H9 (cell line): Measurements from ENCODE around the gene TMPRSS5. TPM values are rescaled to one million over a fixed set of nuclear protein-coding genes. Genes with fewer than 3 reads are reported as not detected.

Source experiments
- DNase-seq: peaks from one replicate; pipeline ENCODE4 v3.0.0-alpha.2; 2017
- H2AFZ ChIP-seq: one replicate; pipeline ENCODE4 v1.6.1; 2013; ENCODE audit warnings: mild to moderate bottlenecking, low read length, control low read depth, moderate library complexity
- H2AK5ac ChIP-seq: 2 replicates; pipeline ENCODE4 v1.6.1; 2013; ENCODE audit warnings: low read length, control low read depth, mixed read lengths; ENCODE audit not compliant: insufficient read length
- H2BK120ac ChIP-seq: one replicate; pipeline ENCODE4 v1.6.1; 2013; ENCODE audit warnings: low read depth, mild to moderate bottlenecking, low read length, control low read depth, inconsistent platforms; ENCODE audit not compliant: poor library complexity, severe bottlenecking
- H2BK12ac ChIP-seq: 2 replicates; pipeline ENCODE4 v1.6.1; 2013; ENCODE audit warnings: low read length, control low read depth, mixed read lengths, low read depth; ENCODE audit not compliant: insufficient read length
- H2BK15ac ChIP-seq: 2 replicates; pipeline ENCODE4 v1.6.1; 2013; ENCODE audit warnings: low read depth, low read length, control low read depth
- H2BK20ac ChIP-seq: one replicate; pipeline ENCODE4 v1.6.1; 2013; ENCODE audit warnings: low read depth, mild to moderate bottlenecking, low read length, control low read depth, inconsistent platforms; ENCODE audit not compliant: poor library complexity, severe bottlenecking
- H2BK5ac ChIP-seq: 2 replicates; pipeline ENCODE4 v1.6.1; 2013; ENCODE audit warnings: low read length, control low read depth, mixed read lengths; ENCODE audit not compliant: insufficient read length
- H3K14ac ChIP-seq: 2 replicates; pipeline ENCODE4 v1.6.1; 2013; ENCODE audit warnings: low read length, control low read depth; ENCODE audit not compliant: insufficient read depth
- H3K18ac ChIP-seq: 2 replicates; pipeline ENCODE4 v1.6.1; 2013; ENCODE audit warnings: low read depth, mild to moderate bottlenecking, mixed read lengths, low read length, control low read depth; ENCODE audit not compliant: insufficient read length
- H3K23ac ChIP-seq: 2 replicates; pipeline ENCODE4 v1.6.1; 2013; ENCODE audit warnings: low read length, control low read depth, mixed read lengths, low read depth; ENCODE audit not compliant: insufficient read length
- H3K23me2 ChIP-seq: 2 replicates; pipeline ENCODE4 v1.6.1; 2013; ENCODE audit warnings: low read depth, mild to moderate bottlenecking, mixed read lengths, low read length, control low read depth; ENCODE audit not compliant: insufficient read length, poor library complexity, severe bottlenecking
- H3K27ac ChIP-seq: 2 replicates; pipeline ENCODE4 v1.5.1; 2013; ENCODE audit warnings: low read length, control low read depth, mixed read lengths, low read depth; ENCODE audit not compliant: insufficient read length
- H3K27me3 ChIP-seq: 2 replicates; pipeline ENCODE4 v1.6.1; 2013; ENCODE audit warnings: low read length, control low read depth, inconsistent platforms; ENCODE audit not compliant: insufficient read depth
- H3K4ac ChIP-seq: 2 replicates; pipeline ENCODE4 v1.6.1; 2013; ENCODE audit warnings: low read depth, mild to moderate bottlenecking, control low read depth, inconsistent platforms, low read length, moderate library complexity
- H3K4me1 ChIP-seq: 2 replicates; pipeline ENCODE4 v1.6.1; 2013; ENCODE audit warnings: low read length, control low read depth, inconsistent platforms; ENCODE audit not compliant: insufficient read depth
- H3K4me2 ChIP-seq: 2 replicates; pipeline ENCODE4 v1.6.1; 2013; ENCODE audit warnings: low read length, control low read depth, mixed read lengths; ENCODE audit not compliant: insufficient read length, insufficient read depth
- H3K56ac ChIP-seq: 2 replicates; pipeline ENCODE4 v1.6.1; 2013; ENCODE audit warnings: low read depth, mild to moderate bottlenecking, mixed read lengths, low read length, control low read depth; ENCODE audit not compliant: insufficient read length
- H3K79me1 ChIP-seq: 2 replicates; pipeline ENCODE4 v1.6.1; 2013; ENCODE audit warnings: low read depth, mild to moderate bottlenecking, moderate library complexity, low read length, control low read depth, inconsistent platforms; ENCODE audit not compliant: insufficient read depth, poor library complexity, severe bottlenecking
- H3K79me2 ChIP-seq: 2 replicates; pipeline ENCODE4 v1.6.1; 2013; ENCODE audit warnings: low read length, control low read depth, inconsistent platforms; ENCODE audit not compliant: insufficient read depth
- H3K9ac ChIP-seq: 2 replicates; pipeline ENCODE4 v1.6.1; 2013; ENCODE audit warnings: low read length, control low read depth, mixed read lengths; ENCODE audit not compliant: insufficient read length; ENCODE audit errors: extremely low read depth
- H3K9me3 ChIP-seq: one replicate; pipeline ENCODE4 v1.6.1; 2013; ENCODE audit warnings: low read depth, low read length, inconsistent platforms; ENCODE audit not compliant: control insufficient read depth
- H3T11ph ChIP-seq: one replicate; pipeline ENCODE4 v1.6.1; 2013; ENCODE audit warnings: mild to moderate bottlenecking, low read length, control low read depth, inconsistent platforms
- H4K20me1 ChIP-seq: one replicate; pipeline ENCODE4 v1.6.1; 2013; ENCODE audit not compliant: control insufficient read depth, insufficient read length, insufficient read depth
- H4K5ac ChIP-seq: 2 replicates; pipeline ENCODE4 v1.6.1; 2013; ENCODE audit warnings: low read depth, mild to moderate bottlenecking, mixed read lengths, low read length, control low read depth; ENCODE audit not compliant: insufficient read length
- H4K8ac ChIP-seq: replicated peaks from 2 replicates; pipeline ENCODE4 v1.6.1; 2013; ENCODE audit warnings: low read length, control low read depth, mixed read lengths, low read depth; ENCODE audit not compliant: insufficient read length
- H4K91ac ChIP-seq: 2 replicates; pipeline ENCODE4 v1.6.1; 2013; ENCODE audit warnings: low read depth, mild to moderate bottlenecking, moderate library complexity, mixed read lengths, low read length, control low read depth; ENCODE audit not compliant: insufficient read length
- H3K27ac Mint-ChIP-seq, 3 experiments: 2 replicates in 2 of 3; 3 replicates in 1 of 3; pipeline ENCODE4 v1.8.0; 2020 to 2021; ENCODE audit warnings: mixed read lengths in 3 of 3, mild to moderate bottlenecking in 1 of 3, moderate library complexity in 1 of 3
- H3K27me3 Mint-ChIP-seq: 2 replicates; pipeline ENCODE4 v1.8.0; 2021; ENCODE audit warnings: low read depth, mild to moderate bottlenecking, moderate library complexity, mixed read lengths
- H3K36me3 Mint-ChIP-seq, 3 experiments: 2 replicates in 2 of 3; 3 replicates in 1 of 3; pipeline ENCODE4 v1.8.0; 2020 to 2021; ENCODE audit warnings: low read depth in 3 of 3, mixed read lengths in 3 of 3; ENCODE audit not compliant: insufficient read depth in 1 of 3
- H3K4me1 Mint-ChIP-seq, 2 experiments: 2 replicates each; pipeline ENCODE4 v1.8.0; 2020; ENCODE audit warnings: mixed read lengths in 2 of 2
- H3K4me3 Mint-ChIP-seq, 2 experiments: 2 replicates in 1 of 2; 3 replicates in 1 of 2; pipeline ENCODE4 v1.8.0; 2020 to 2021; ENCODE audit warnings: mild to moderate bottlenecking in 2 of 2, mixed read lengths in 2 of 2, moderate library complexity in 1 of 2
- H3K9me3 Mint-ChIP-seq, 2 experiments: 2 replicates in 1 of 2; 3 replicates in 1 of 2; pipeline ENCODE4 v1.8.0; 2020; ENCODE audit warnings: mild to moderate bottlenecking in 2 of 2, mixed read lengths in 2 of 2, moderate library complexity in 1 of 2
- WGBS: extraction: QIAGEN DNeasy Blood & Tissue Kit; methylation state at CpG from one replicate; pipeline ENCODE4 v1.1.7; 2013; ENCODE audit warnings: missing lambda C conversion rate, low lambda C conversion rate, mixed read lengths; ENCODE audit not compliant: insufficient read length; ENCODE audit errors: extremely low coverage; 5-methylcytosine and 5-hydroxymethylcytosine counted together
- total RNA-seq: library from RNA; stranded (reverse); gene quantifications from 2 replicates; pipeline ENCODE4 v1.2.1, GENCODE V29; 2021
- TF ChIP-seq, protein P1 (sequence below): fragments of 200-600 bp; sonication (generic); conservative IDR thresholded peaks from 3 replicates; pipeline ENCODE4 v1.8.0; 2021; ENCODE audit warnings: antibody characterized with exemption, mild to moderate bottlenecking

TMPRSS5 gene
- total RNA-seq, 1 experiment from 2014 or later: 0.37 TPM

DNA sequence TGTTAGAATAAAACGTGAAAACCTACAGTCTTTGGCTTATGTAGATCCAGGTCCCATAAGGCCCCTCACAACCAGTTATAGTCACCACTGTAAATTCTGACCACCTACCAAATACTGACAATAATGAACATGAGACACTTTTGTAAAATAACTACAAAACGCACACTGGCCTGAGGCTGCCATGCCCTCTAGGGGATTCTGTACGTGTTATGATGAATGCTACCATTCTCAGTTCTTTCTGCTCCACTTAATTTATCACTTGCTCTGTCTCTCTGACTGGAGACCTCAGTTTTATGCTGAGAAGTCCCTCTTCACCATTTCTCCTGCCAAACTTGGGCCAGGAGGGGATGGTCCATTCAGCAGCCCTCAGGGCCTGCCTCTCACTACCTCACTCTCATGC is 18.7 kb upstream of the TMPRSS5 start:
- no peak overlapping the region for H4K91ac ChIP-seq
- H3K23me2 ChIP-seq: no peaks in the 10 kb centered on the region
- no peaks in the 10 kb centered on the region for H3K79me2 ChIP-seq
- no peak overlapping the region for H3K23ac ChIP-seq
- H3K4me2 ChIP-seq: no peak overlapping the region
- no peak overlapping the region for H2BK5ac ChIP-seq
- no peak overlapping the region for H2AK5ac ChIP-seq
- H3K4ac ChIP-seq: no peak overlapping the region
- no peak overlapping the region for H3K18ac ChIP-seq
- no peak overlapping the region for H2BK20ac ChIP-seq
- no peaks in the 10 kb centered on the region for H3K79me1 ChIP-seq
- H3K27me3 ChIP-seq: no peaks in the 10 kb centered on the region
- no peak overlapping the region for H2BK15ac ChIP-seq
- no peak for DNase-seq
- H3K4me1 Mint-ChIP-seq: peaks cover 0 to 10% of the 10 kb centered on the region in 2 experiments; a peak in 3 of 4 replicates
- TF ChIP-seq, protein P1, sequence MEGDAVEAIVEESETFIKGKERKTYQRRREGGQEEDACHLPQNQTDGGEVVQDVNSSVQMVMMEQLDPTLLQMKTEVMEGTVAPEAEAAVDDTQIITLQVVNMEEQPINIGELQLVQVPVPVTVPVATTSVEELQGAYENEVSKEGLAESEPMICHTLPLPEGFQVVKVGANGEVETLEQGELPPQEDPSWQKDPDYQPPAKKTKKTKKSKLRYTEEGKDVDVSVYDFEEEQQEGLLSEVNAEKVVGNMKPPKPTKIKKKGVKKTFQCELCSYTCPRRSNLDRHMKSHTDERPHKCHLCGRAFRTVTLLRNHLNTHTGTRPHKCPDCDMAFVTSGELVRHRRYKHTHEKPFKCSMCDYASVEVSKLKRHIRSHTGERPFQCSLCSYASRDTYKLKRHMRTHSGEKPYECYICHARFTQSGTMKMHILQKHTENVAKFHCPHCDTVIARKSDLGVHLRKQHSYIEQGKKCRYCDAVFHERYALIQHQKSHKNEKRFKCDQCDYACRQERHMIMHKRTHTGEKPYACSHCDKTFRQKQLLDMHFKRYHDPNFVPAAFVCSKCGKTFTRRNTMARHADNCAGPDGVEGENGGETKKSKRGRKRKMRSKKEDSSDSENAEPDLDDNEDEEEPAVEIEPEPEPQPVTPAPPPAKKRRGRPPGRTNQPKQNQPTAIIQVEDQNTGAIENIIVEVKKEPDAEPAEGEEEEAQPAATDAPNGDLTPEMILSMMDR: no peak
- no peak overlapping the region for H3K14ac ChIP-seq
- H3K27ac ChIP-seq: no peak overlapping the region
- H4K5ac ChIP-seq: no peak overlapping the region
- H3T11ph ChIP-seq: no peak overlapping the region
- no peak overlapping the region for H3K56ac ChIP-seq
- H3K9ac ChIP-seq: no peak overlapping the region
- H4K20me1 ChIP-seq: no peaks in the 10 kb centered on the region
- WGBS: no CpG with 5 or more reads among the region's 3 CpGs
- H3K4me1 ChIP-seq: no peaks in the 10 kb centered on the region
- no peak overlapping the region for H3K4me3 Mint-ChIP-seq
- H3K27ac Mint-ChIP-seq: no peak overlapping the region
- H2AFZ ChIP-seq: no peak overlapping the region
- peaks cover 0 to 2% (median 0%) of the 10 kb centered on the region in 3 experiments; a peak in 1 of 7 replicates for H3K36me3 Mint-ChIP-seq
- H4K8ac ChIP-seq: no peak overlapping the region
- no peak overlapping the region for H2BK12ac ChIP-seq
- no peaks in the 10 kb centered on the region for H3K9me3 ChIP-seq
- H2BK120ac ChIP-seq: no peak overlapping the region
- H3K27me3 Mint-ChIP-seq: no peaks in the 10 kb centered on the region
- H3K9me3 Mint-ChIP-seq: no peaks in the 10 kb centered on the region
